Gastrocnemius medialis (tissue), 4 donors: Measurements from ENCODE around the gene ADGRL3. TPM values are rescaled to one million over a fixed set of nuclear protein-coding genes. Genes with fewer than 3 reads are reported as not detected.

Source experiments
- ATAC-seq, 2 donors: fragments of 150-250 bp; one replicate each; pipeline ENCODE4 v1.9.1; 2016
- DNase-seq, 2 donors: peaks; one replicate each; pipeline ENCODE4 v3.0.0-alpha.2; 2019
- H3K27ac ChIP-seq, 4 donors: fragments of 200-600 bp; sonication (generic); 1 replicate in 1 of 4; 2 replicates in 3 of 4; pipeline ENCODE4 v1.5.1; 2016 to 2018; ENCODE audit warnings: mild to moderate bottlenecking in 2 of 4, moderate library complexity in 1 of 4
- H3K27me3 ChIP-seq, 3 donors: fragments of 200-600 bp; sonication (generic) in 2 of 3; 1 replicate in 1 of 3; 2 replicates in 2 of 3; pipeline versions ENCODE4 v1.5.1 to v1.6.0; 2016 to 2019; ENCODE audit warnings: mild to moderate bottlenecking in 1 of 3, moderate library complexity in 1 of 3
- H3K36me3 ChIP-seq, 2 donors: fragments of 200-600 bp; sonication (generic) in 1 of 2; one replicate each; pipeline ENCODE4 v1.5.1; 2017 to 2018
- H3K4me1 ChIP-seq, 2 donors: fragments of 200-600 bp; sonication (generic) in 1 of 2; one replicate each; pipeline ENCODE4 v1.5.1; 2016 to 2017; ENCODE audit warnings: mild to moderate bottlenecking in 2 of 2
- H3K4me3 ChIP-seq, 4 donors: fragments of 200-600 bp; sonication (generic) in 3 of 4; 1 replicate in 1 of 4; 2 replicates in 3 of 4; pipeline ENCODE4 v1.5.1; 2016 to 2019; ENCODE audit warnings: mild to moderate bottlenecking in 2 of 4
- H3K9me3 ChIP-seq, 3 donors: fragments of 200-600 bp; sonication (generic) in 2 of 3; 1 replicate in 1 of 3; 2 replicates in 2 of 3; pipeline ENCODE4 v1.5.1; 2016 to 2019
- CTCF ChIP-seq, 5 experiments: fragments of 450-650 bp in 3 of 5; fragments of 200-600 bp in 2 of 5; sonication (generic) in 2 of 5; IDR thresholded peaks in 4 of 5; conservative IDR thresholded peaks in 1 of 5; 1 replicate in 4 of 5; 2 replicates in 1 of 5; pipeline ENCODE4 v1.5.1; 2016 to 2019; ENCODE audit warnings: antibody characterized with exemption in 5 of 5, mild to moderate bottlenecking in 3 of 5, moderate library complexity in 3 of 5
- POLR2A ChIP-seq, 2 donors: fragments of 450-650 bp; IDR thresholded peaks; one replicate each; pipeline ENCODE4 v1.6.1; 2017; ENCODE audit warnings: antibody characterized with exemption in 2 of 2, mild to moderate bottlenecking in 2 of 2, moderate library complexity in 2 of 2
- in situ Hi-C, 4 donors: fragments of 200-750 bp; cut with MboI; loops; one replicate each; pipeline versions ENCODE4 v1.15.0 to v1.8.0; 2017; ENCODE audit warnings: low sequenced_read_pairs in 4 of 4
- intact Hi-C: fragments of 100-400 bp; cut with DNase I; formaldehyde crosslinking; loops from one replicate; pipeline ENCODE4 v1.15.1; 2023; ENCODE audit warnings: low total_unique reads
- total RNA-seq, 4 donors: library from RNA; depleted of rRNA; stranded (reverse); fragments of >200 nt; gene quantifications; one replicate each; pipeline versions ENCODE4 v1.1.0 to v1.2.3, GENCODE V29; 2016

ADGRL3 gene
- total RNA-seq, 4 donors from 2014 or later, result 0.69 to 2.2 (median 1.1) TPM

DNA sequence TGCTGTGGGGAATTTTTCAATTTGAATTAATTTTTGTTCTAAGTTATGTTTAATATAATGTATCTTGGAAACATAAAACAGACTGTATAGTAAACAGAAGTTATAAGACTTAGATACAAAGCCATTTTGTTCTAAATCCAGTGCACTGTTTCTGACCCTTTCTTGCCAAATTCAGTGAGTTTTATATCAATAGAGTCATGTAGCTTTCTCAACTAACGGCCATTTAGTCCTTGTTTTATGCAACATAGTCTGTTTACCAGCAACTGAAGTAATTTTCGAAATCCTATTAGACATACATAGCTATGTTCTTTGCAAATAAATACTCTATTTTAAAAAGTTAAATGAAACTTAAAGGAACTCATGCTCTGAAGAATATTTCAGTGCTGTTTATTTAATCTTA lies 242.8 kb downstream of the ADGRL3 start:
- no peak for TF ChIP-seq CTCF (IDR thresholded peaks at IDR 0.05 in 4 of 5, conservative IDR thresholded peaks at IDR 0.05 in 1 of 5)
- TF ChIP-seq POLR2A (IDR thresholded peaks at IDR 0.05), result no peak
- no peak for DNase-seq
- ATAC-seq, result no peak
- intact Hi-C loops (no loop called here), in situ Hi-C loops (no loop called here)
- Histone ChIP-seq H3K4me3 (no peak overlapping the region), H3K27me3 (no peaks in the 10 kb centered on the region), H3K9me3 (no peaks in the 10 kb centered on the region), H3K36me3 (no peaks in the 10 kb centered on the region), H3K27ac (no peak overlapping the region), H3K4me1 (no peaks in the 10 kb centered on the region)

- no peak for DNase-seq
- Histone ChIP-seq H3K4me3 (no peak overlapping the region), H3K36me3 (no peaks in the 10 kb centered on the region), H3K9me3 (no peaks in the 10 kb centered on the region), H3K27me3 (no peaks in the 10 kb centered on the region), H3K4me1 (no peaks in the 10 kb centered on the region), H3K27ac (no peak overlapping the region)
- no peak for ATAC-seq
- intact Hi-C loops, result no loop called here
- TF ChIP-seq CTCF (IDR thresholded peaks at IDR 0.05 in 4 of 5, conservative IDR thresholded peaks at IDR 0.05 in 1 of 5) (no peak), POLR2A (IDR thresholded peaks at IDR 0.05) (no peak)
- in situ Hi-C loops, result no loop called here
Observed at GRCh38 chr4:61443813-61444510, 243.8 kb downstream of the ADGRL3 start.

GRCh38 chr4:61445374-61446063 lies 245.4 kb downstream of the ADGRL3 start:
- ATAC-seq (no peak), DNase-seq (no peak)
- Histone ChIP-seq H3K9me3 (no peaks in the 10 kb centered on the region), H3K4me1 (no peaks in the 10 kb centered on the region), H3K27me3 (no peaks in the 10 kb centered on the region), H3K4me3 (no peak overlapping the region), H3K36me3 (no peaks in the 10 kb centered on the region), H3K27ac (no peak overlapping the region)
- intact Hi-C loops, result no loop called here
- in situ Hi-C loops, result no loop called here
- TF ChIP-seq POLR2A (IDR thresholded peaks at IDR 0.05), result no peak
- TF ChIP-seq CTCF (IDR thresholded peaks at IDR 0.05 in 4 of 5, conservative IDR thresholded peaks at IDR 0.05 in 1 of 5), result no peak

- intact Hi-C loops, result no loop called here
Observed at GRCh38 chr4:61446941-61447340, 246.8 kb downstream of the ADGRL3 start.

More at GRCh38 chr4:61446941-61447340, 246.8 kb downstream of the ADGRL3 start:
- Histone ChIP-seq H3K27ac (no peak overlapping the region), H3K36me3 (no peaks in the 10 kb centered on the region), H3K4me1 (no peaks in the 10 kb centered on the region), H3K9me3 (no peaks in the 10 kb centered on the region), H3K4me3 (no peak overlapping the region), H3K27me3 (no peaks in the 10 kb centered on the region)
- in situ Hi-C loops, result no loop called here
- no peak for DNase-seq
- ATAC-seq, result no peak
- no peak for TF ChIP-seq CTCF (IDR thresholded peaks at IDR 0.05 in 4 of 5, conservative IDR thresholded peaks at IDR 0.05 in 1 of 5)
- TF ChIP-seq POLR2A (IDR thresholded peaks at IDR 0.05), result no peak
